ENCODE results near the gene PRCD. TPM values are rescaled to one million over a fixed set of nuclear protein-coding genes. Genes with fewer than 3 reads are reported as not detected.
A peak's percentile ranks its signal among the peaks of the same experiment; 100 is the strongest.
"Not testable (repeated sequence)": the region's sequence is repeated elsewhere in the genome, so short reads cannot be mapped to it uniquely, and the experiment has no call there.

Gene PRCD
- total RNA-seq, 4 donors from 2014 or later: 0.26 to 13.4 (median 0.69) TPM; not detected in 1

DNA sequence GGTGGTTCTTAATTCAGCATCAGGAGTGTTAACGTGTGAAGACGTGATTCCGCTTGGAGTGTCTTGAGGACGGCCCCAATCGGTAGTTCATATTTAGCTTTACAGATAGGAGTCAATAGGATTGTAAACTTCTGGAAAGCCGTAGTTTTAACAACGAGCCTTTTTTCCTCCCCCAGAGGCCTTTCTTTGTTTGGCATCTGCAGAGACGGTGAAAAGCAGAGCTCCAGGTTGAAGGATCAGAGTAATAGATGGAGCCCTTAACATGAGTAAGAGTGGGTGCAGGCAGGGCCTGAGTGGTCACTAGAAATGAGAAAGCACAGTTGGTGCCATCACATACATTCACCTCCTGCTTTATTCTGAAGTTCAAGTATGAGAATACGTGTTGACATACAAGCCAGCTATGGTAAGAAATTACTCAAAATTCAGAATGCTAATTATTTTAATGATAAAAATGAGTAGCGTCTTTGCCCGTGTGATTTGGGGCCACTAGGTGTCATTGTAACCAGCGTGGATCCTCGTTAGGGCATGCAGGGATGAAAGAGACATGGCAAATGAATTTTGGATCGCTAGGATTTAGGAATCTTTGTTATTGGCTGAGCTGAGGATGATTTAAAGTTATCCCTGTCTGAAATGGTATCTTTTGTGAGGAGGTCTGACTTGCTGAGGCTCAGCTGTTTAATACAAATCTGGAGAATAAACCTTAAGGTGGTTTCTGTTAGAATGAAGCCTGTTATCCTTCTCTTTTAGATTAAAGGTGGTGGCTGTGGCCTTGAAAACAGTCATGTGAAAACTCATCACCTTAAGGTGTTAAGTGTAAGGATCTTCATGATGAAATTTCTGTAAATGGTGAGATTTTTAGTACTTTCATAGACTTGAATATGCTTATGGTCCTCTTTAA lies 18.6 kb downstream of the PRCD start:
- Histone ChIP-seq H3K4me3 (peak overlapping the region; percentile 67 to 77), H3K27me3 (no peaks in the 10 kb centered on the region), H3K27ac (peak overlapping the region; percentile 83 to 87), H3K36me3 (no peaks in the 10 kb centered on the region), H3K9me3 (no peaks in the 10 kb centered on the region), H3K4me1 (peaks cover 5 to 13% of the 10 kb centered on the region in 2 donors)
- TF ChIP-seq POLR2A (IDR thresholded peaks at IDR 0.05): no peak
- TF ChIP-seq, protein P1, sequence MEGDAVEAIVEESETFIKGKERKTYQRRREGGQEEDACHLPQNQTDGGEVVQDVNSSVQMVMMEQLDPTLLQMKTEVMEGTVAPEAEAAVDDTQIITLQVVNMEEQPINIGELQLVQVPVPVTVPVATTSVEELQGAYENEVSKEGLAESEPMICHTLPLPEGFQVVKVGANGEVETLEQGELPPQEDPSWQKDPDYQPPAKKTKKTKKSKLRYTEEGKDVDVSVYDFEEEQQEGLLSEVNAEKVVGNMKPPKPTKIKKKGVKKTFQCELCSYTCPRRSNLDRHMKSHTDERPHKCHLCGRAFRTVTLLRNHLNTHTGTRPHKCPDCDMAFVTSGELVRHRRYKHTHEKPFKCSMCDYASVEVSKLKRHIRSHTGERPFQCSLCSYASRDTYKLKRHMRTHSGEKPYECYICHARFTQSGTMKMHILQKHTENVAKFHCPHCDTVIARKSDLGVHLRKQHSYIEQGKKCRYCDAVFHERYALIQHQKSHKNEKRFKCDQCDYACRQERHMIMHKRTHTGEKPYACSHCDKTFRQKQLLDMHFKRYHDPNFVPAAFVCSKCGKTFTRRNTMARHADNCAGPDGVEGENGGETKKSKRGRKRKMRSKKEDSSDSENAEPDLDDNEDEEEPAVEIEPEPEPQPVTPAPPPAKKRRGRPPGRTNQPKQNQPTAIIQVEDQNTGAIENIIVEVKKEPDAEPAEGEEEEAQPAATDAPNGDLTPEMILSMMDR (IDR thresholded peaks at IDR 0.05): peak; percentile 27 to 47 (median 38)
- DNase-seq: no peak
- intact Hi-C loops (cut with DNase I; ENCODE audit: low total_unique reads): loop anchor here (10.0 kb wide), 1 partner anchor 156 kb away; the partner anchor contains the start of gene MXRA7

DNA sequence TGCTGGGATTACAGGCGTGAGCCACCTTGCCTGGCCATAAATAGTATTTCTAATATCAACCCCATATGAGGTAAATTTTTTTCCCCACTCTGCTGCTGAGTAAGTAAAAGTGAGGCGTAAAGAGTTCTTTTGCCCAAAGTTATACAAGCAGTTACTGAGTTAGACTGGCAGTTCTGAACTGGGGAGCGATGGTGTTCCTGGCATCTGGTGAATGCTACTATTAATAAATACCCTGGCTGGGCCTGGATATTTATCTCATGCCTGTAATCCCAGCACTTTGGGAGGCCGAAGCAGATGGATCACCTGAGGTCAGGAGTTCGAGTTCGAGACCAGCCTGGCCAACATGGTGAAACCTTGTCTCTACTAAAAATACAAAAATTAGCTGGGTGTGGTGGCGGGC lies 19.6 kb downstream of the PRCD start:
- not testable (repeated sequence) for H3K36me3 ChIP-seq, H3K4me3 ChIP-seq, H3K27me3 ChIP-seq, DNase-seq, H3K9me3 ChIP-seq
- intact Hi-C loops (cut with DNase I; ENCODE audit: low total_unique reads): loop anchor here (10.0 kb wide), 1 partner anchor 155 kb away; the partner anchor contains the start of gene MXRA7
- peaks cover 5 to 13% of the 10 kb centered on the region in 2 donors for H3K4me1 ChIP-seq
- H3K27ac ChIP-seq: peak overlapping the region in 1 of 2 donors; percentile 6

DNA sequence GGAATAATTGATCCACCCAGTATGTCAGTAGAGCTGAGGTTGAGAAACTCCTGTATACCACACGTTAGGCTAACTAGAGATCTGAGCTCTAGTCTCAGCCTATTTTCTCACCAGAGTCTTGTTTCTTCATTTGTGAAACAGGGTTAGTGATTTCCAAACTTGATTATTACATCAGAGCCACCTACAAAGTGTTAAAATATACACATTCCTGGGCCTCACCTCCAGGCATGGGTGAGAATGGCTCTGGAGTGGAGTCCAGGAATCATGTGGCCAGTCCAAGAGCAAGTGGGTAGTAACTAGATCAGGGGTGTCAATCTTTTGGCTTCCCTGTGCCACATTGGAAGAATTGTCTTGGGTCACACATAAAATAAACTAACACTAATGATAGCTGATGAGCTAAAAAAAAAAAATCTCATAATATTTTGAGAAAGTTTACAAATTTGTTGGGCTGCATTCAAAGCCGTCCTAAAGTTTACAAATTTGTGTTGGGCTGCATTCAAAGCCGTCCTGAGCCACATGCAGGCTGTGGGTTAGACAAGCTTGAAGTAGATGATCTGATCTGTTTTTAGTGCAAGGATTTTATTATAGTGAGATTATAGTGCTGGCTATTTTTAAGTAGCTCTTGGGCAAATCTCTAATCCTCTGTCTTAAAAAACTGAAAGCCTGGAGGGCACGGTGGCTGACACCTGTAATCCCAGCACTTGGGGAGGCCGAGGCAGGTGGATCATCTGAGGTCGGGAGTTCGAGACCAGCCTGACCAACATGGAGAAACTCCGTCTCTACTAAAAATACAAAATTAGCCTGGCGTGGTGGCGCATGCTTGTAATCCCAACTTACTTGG lies 20.4 kb downstream of the PRCD start:
- DNase-seq: no peak
- H3K9me3 ChIP-seq: no peaks in the 10 kb centered on the region
- intact Hi-C loops (cut with DNase I; ENCODE audit: low total_unique reads): no loop called here
- peak overlapping the region; percentile 57 to 71 for H3K27ac ChIP-seq
- H3K4me3 ChIP-seq: no peak overlapping the region
- H3K27me3 ChIP-seq: no peaks in the 10 kb centered on the region
- peaks cover 5 to 13% of the 10 kb centered on the region in 2 donors for H3K4me1 ChIP-seq
- TF ChIP-seq POLR2A (IDR thresholded peaks at IDR 0.05): no peak
- TF ChIP-seq, protein P1 (IDR thresholded peaks at IDR 0.05): no peak
- no peaks in the 10 kb centered on the region for H3K36me3 ChIP-seq

DNA sequence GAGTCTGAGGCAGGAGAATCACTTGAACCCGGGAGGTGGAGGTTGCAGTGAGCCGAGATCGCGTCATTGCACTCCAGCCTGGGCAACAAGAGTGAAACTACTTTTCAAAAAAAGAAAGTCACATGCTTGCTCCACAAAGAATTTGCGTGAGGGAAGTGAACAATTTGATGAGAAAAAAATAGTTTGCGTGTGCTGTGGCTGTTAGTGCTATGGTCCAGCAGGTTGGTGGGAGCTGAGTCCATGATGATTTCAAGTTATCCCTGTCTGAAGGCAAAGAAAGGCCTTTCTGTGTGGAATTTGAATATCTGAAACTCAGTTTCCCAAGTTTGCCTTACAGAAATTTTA lies 21.0 kb downstream of the PRCD start:
- intact Hi-C loops (cut with DNase I; ENCODE audit: low total_unique reads): no loop called here
- no peak overlapping the region for H3K4me3 ChIP-seq
- H3K36me3 ChIP-seq: no peaks in the 10 kb centered on the region
- TF ChIP-seq POLR2A (IDR thresholded peaks at IDR 0.05): no peak
- TF ChIP-seq, protein P1 (IDR thresholded peaks at IDR 0.05): no peak
- DNase-seq: no peak
- no peaks in the 10 kb centered on the region for H3K27me3 ChIP-seq
- no peaks in the 10 kb centered on the region for H3K9me3 ChIP-seq
- H3K27ac ChIP-seq: peak overlapping the region; percentile 57 to 71
- H3K4me1 ChIP-seq: peaks cover 5 to 13% of the 10 kb centered on the region in 2 donors

DNA sequence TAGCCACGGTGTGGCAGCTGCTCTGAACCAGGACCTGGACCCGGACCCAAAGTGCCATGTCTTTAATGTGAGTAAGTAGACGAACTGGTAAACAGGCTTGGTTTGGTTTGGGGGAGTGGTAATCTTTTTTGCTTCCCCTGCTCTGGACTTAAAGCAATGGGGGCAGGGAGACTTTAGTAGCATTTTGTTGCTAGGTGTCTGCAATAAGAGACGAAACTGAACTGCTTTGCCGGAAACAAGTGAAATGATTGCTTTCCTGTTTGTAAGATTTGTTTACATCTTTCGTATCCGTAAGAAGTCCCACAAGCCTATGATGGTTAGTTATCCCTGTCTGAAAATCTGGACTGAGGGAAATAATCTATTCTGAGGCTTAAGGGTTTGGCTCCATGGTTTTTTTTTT lies 21.5 kb downstream of the PRCD start:
- Histone ChIP-seq H3K27ac (peak overlapping the region; percentile 57 to 71), H3K9me3 (no peaks in the 10 kb centered on the region), H3K4me1 (peaks cover 5 to 13% of the 10 kb centered on the region in 2 donors), H3K27me3 (no peaks in the 10 kb centered on the region), H3K36me3 (no peaks in the 10 kb centered on the region), H3K4me3 (no peak overlapping the region)
- TF ChIP-seq, protein P1 (IDR thresholded peaks at IDR 0.05): no peak
- no peak for TF ChIP-seq POLR2A (IDR thresholded peaks at IDR 0.05)
- intact Hi-C loops (cut with DNase I; ENCODE audit: low total_unique reads): no loop called here
- DNase-seq: no peak
